Muscle of leg (tissue), 11 donors: ENCODE measurements around the gene ZFYVE28. TPM values are rescaled to one million over a fixed set of nuclear protein-coding genes. Genes with fewer than 3 reads are reported as not detected.

Experiments used
- DNase-seq: peaks from one replicate; pipeline ENCODE4 v3.0.0; 2013
- H3K27ac ChIP-seq: one replicate; pipeline ENCODE4 v1.5.1; 2013; ENCODE audit warnings: mild to moderate bottlenecking, low read length, control low read depth
- H3K27me3 ChIP-seq: one replicate; pipeline ENCODE4 v1.6.1; 2013; ENCODE audit warnings: low read length; ENCODE audit not compliant: control insufficient read depth, insufficient read depth
- H3K36me3 ChIP-seq: one replicate; pipeline ENCODE4 v1.6.1; 2013; ENCODE audit warnings: low read length; ENCODE audit not compliant: control insufficient read depth, insufficient read depth
- H3K4me1 ChIP-seq: one replicate; pipeline ENCODE4 v1.6.1; 2013; ENCODE audit warnings: low read length; ENCODE audit not compliant: control insufficient read depth, insufficient read depth
- H3K4me3 ChIP-seq: one replicate; pipeline ENCODE4 v1.5.1; 2013; ENCODE audit warnings: low read length, control low read depth
- H3K9me3 ChIP-seq: replicated peaks from 2 replicates; pipeline ENCODE4 v1.6.1; 2013; ENCODE audit warnings: low read depth, low read length; ENCODE audit not compliant: control insufficient read depth
- WGBS: methylation state at CpG from one replicate; pipeline ENCODE4 v1.1.5; 2013; ENCODE audit warnings: missing lambda C conversion rate; ENCODE audit not compliant: insufficient coverage; 5-methylcytosine and 5-hydroxymethylcytosine counted together
- polyA plus RNA-seq, 8 donors: library from polyadenylated mRNA; unstranded; fragments of 120-200 nt; gene quantifications; one replicate each; pipeline versions ENCODE4 v1.2.1 to v1.2.3, GENCODE V29; 2013; ENCODE audit warnings: inconsistent platforms in 1 of 8, low replicate concordance in 1 of 8; ENCODE audit not compliant: insufficient read length in 8 of 8, insufficient read depth in 1 of 8
- total RNA-seq: library from RNA; stranded (reverse); fragments of 120-200 nt; gene quantifications from one replicate; pipeline ENCODE4 v1.2.4, GENCODE V29; 2013

ZFYVE28 gene
- total and polyA plus RNA-seq, 9 donors: 0.94 to 3.1 (median 1.6) TPM

DNA sequence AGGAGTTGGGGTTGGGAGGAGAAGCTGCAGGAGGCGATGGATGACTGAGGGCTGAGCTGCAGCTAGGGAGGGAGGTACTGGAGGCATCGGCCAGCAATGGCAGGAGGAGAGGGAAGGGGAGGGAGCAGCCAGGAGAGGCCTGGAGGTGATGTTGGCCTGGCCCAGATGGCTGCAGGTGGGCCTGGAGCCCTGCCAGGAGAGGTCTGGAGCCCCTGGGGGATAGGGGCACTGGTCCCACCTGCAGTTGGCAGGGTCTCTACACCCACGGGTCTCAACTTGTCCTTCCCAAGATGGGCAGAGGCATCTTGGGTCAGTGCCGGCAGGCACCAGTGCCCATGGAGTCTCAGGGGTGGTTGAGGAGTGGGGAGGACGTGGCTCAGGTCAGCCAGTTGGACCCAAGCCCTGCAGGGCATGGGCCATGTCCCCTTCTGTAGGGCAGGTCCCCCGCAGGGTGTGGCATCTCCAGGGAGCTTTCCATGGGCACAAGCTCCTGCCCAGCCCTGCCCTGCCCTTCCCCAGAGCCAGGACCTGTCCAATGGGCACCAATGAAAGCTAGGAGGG lies 153.9 kb downstream of the ZFYVE28 start:
- no peak for DNase-seq
- WGBS: 64% methylated on average over 3 of the region's 6 CpGs
- H3K27me3 ChIP-seq: no peaks in the 10 kb centered on the region
- no peaks in the 10 kb centered on the region for H3K9me3 ChIP-seq
- H3K36me3 ChIP-seq: peaks cover 9% of the 10 kb centered on the region
- H3K4me3 ChIP-seq: no peak overlapping the region
- H3K4me1 ChIP-seq: peaks cover 64% of the 10 kb centered on the region
- H3K27ac ChIP-seq: no peak overlapping the region

- Histone ChIP-seq H3K27me3 (no peaks in the 10 kb centered on the region), H3K4me1 (peaks cover 66% of the 10 kb centered on the region), H3K4me3 (no peak overlapping the region), H3K27ac (no peak overlapping the region), H3K9me3 (no peaks in the 10 kb centered on the region), H3K36me3 (peaks cover 15% of the 10 kb centered on the region)
- DNase-seq: no peak
- WGBS: 64% methylated on average over 5 of the region's 6 CpGs
Observed at GRCh38 chr4:2263926-2264321, 154.5 kb downstream of the ZFYVE28 start.

- Histone ChIP-seq H3K4me1 (peaks cover 67% of the 10 kb centered on the region), H3K9me3 (no peaks in the 10 kb centered on the region), H3K27me3 (no peaks in the 10 kb centered on the region), H3K36me3 (peaks cover 25% of the 10 kb centered on the region), H3K27ac (peak overlapping the region; percentile 92), H3K4me3 (peak overlapping the region; percentile 66)
- WGBS: 8% methylated on average over 6 of the region's 13 CpGs
- DNase-seq: no peak
Observed at GRCh38 chr4:2262944-2263250, 155.5 kb downstream of the ZFYVE28 start.

DNA sequence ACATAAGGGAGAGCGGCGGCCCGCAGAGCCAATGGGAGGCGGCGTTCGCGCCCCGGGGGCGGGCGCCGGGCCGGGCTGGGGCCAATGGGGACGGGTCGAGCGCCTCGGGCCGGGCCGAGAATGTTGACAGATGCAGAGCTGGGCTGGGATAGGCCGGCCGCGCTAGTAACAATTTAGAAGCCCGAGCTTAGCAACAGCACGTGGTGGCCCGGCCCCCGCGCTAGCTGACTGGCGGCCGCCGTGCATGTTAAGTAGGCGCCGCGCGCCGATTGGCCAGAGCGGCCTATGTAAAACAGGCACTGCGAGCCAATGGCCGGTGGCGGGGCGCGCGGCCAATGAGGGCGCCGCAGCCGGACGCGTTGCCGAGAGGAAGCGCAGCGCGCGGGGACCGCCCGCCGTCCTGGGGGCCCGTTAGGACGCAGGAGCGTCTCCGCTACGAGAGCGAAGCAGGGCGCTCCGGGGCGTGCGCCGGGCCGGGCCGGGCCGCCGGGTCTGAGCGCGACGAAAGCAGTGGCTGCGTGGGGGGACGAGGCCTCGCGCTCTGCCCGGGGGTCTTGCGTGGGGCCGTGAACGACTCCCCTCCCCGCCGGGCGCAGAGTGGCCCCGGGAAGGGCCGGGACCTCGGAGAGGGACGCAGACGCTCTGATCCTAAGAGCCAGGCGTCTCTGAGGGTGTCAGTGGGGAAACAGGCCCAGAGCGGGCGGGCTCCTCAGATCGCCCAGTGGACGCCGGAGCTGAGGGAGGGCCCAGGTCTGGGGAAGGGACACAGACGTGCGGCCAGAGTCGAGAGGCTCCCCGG lies 156.1 kb downstream of the ZFYVE28 start:
- Histone ChIP-seq H3K36me3 (peaks cover 29% of the 10 kb centered on the region), H3K27me3 (no peaks in the 10 kb centered on the region), H3K27ac (peak overlapping the region; percentile 92), H3K4me3 (peak overlapping the region; percentile 66), H3K9me3 (no peaks in the 10 kb centered on the region), H3K4me1 (peaks cover 73% of the 10 kb centered on the region)
- DNase-seq: peak; percentile 100
- WGBS: under 1% methylated on average over 98 of the region's 98 CpGs

- peak within 1 kb of the TSS; percentile 92 for H3K27ac ChIP-seq
- no peaks in the 10 kb centered on the region for H3K9me3 ChIP-seq
- H3K36me3 ChIP-seq: peaks cover 29% of the 10 kb centered on the region
- no peak for DNase-seq
- WGBS: under 1% methylated on average over 46 of the region's 46 CpGs
- H3K4me3 ChIP-seq: peak within 1 kb of the TSS; percentile 92
- H3K27me3 ChIP-seq: no peaks in the 10 kb centered on the region
- H3K4me1 ChIP-seq: peaks cover 76% of the 10 kb centered on the region
Observed at GRCh38 chr4:2261853-2262144, 156.6 kb downstream of the ZFYVE28 start, which contains the start of gene MXD4. Gene MXD4, minus strand, starts transcription at chr4:2262109. Its CDS starts 129 bp downstream, at chr4:2261980.

GRCh38 chr4:2261110-2261852 lies 157.2 kb downstream of the ZFYVE28 start:
- peaks cover 29% of the 10 kb centered on the region for H3K36me3 ChIP-seq
- H3K9me3 ChIP-seq: no peaks in the 10 kb centered on the region
- peak overlapping the region; percentile 25 for H3K27ac ChIP-seq
- no peaks in the 10 kb centered on the region for H3K27me3 ChIP-seq
- under 1% methylated on average over 90 of the region's 91 CpGs for WGBS
- H3K4me3 ChIP-seq: peak overlapping the region; percentile 92
- peak; percentile 77 for DNase-seq
- H3K4me1 ChIP-seq: peaks cover 78% of the 10 kb centered on the region

DNA sequence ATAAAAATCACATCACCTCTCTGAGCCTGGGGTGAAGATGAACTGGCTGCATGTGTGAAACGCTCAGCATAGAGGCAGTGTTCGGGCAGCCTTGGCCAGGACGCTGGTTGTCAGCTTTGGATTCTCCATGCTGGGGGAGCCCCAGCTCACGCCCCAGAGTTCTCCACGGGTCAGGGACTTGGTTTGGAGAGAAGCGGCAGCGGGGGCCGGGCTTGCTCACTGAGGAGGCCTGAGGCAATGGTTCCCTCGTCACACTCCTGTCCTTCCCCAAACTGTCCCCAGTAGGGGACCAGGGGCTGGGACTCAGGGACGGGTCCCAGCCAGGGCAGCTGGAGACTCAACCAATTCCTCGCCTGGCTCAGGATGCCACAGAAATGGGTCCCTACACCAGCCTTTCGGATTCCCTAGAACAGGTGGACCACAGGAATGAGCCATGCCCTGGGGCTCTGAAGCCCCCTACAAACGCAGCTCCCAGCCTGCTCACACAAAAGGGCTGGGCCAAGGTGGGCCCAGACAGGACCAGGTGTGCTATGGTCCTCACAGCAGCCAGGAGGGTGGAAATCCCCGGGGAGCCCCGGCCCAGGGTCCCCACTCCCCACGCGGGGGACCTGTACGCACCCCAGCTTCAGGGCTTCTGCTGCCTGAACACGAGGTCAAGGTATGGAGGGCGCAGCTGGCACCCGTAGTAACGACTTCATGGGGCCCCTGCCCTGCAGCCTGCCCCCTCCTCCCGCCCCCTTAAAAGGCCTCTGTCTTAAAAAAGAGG lies 157.9 kb downstream of the ZFYVE28 start:
- 33% methylated on average over 22 of the region's 23 CpGs for WGBS
- no peak for DNase-seq
- H3K27ac ChIP-seq: peak overlapping the region; percentile 25
- H3K4me1 ChIP-seq: peaks cover 78% of the 10 kb centered on the region
- H3K4me3 ChIP-seq: peak overlapping the region; percentile 92
- no peaks in the 10 kb centered on the region for H3K27me3 ChIP-seq
- H3K9me3 ChIP-seq: no peaks in the 10 kb centered on the region
- peaks cover 34% of the 10 kb centered on the region for H3K36me3 ChIP-seq

DNA sequence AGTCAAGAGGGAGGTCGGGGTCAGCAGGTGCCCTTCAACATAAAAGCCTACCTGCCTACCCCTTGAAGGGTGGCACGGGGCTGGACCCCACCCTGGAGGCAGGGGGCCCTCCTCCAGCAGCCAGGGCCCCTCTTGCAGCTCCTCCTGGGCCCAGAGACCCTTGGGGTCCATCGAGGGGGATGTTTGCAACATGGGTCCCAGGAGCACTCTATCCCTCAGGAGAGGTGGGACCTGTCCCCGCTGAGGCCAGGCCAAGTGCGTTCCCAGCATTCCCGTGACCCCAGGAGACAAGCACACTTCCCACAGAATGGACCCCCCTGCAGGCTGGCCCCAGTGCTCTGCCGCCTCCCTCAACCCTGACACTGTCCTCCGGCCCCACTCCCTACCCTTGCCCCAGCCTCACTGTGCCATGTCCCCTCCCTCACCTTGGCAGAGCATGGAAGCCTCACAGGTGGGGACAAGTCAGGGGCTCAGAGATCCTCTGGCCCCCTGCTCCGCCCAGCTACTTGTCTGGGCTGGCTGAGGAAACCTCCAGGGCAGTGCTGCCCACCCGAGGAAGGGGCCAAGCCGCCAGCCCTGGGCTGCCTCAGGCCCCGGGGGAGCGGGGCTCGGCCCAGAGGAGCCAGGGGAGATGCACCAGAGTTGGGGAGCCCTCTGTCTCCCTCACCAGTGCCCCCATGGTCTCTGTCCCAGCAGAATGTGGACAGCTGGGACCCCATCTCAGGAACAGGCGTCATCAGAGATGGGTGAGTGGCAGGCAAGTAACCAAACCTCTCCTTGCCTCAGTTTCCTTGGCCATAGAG lies 158.7 kb downstream of the ZFYVE28 start:
- no peaks in the 10 kb centered on the region for H3K27me3 ChIP-seq
- peaks cover 42% of the 10 kb centered on the region for H3K36me3 ChIP-seq
- no peaks in the 10 kb centered on the region for H3K9me3 ChIP-seq
- H3K27ac ChIP-seq: no peak overlapping the region
- peaks cover 71% of the 10 kb centered on the region for H3K4me1 ChIP-seq
- DNase-seq: no peak
- peak overlapping the region; percentile 92 for H3K4me3 ChIP-seq
- WGBS: 64% methylated on average over 10 of the region's 15 CpGs

GRCh38 chr4:2259036-2259540 lies 159.4 kb downstream of the ZFYVE28 start:
- no peak for DNase-seq
- H3K4me1 ChIP-seq: peaks cover 66% of the 10 kb centered on the region

More at GRCh38 chr4:2259036-2259540, 159.4 kb downstream of the ZFYVE28 start:
- H3K4me3 ChIP-seq: no peak overlapping the region
- no peaks in the 10 kb centered on the region for H3K27me3 ChIP-seq
- 79% methylated on average over 11 of the region's 13 CpGs for WGBS
- no peak overlapping the region for H3K27ac ChIP-seq
- H3K36me3 ChIP-seq: peaks cover 45% of the 10 kb centered on the region
- no peaks in the 10 kb centered on the region for H3K9me3 ChIP-seq
